ENCODE measurements around the gene DNM1.
"Not testable (repeated sequence)": the region's sequence is repeated elsewhere in the genome, so short reads cannot be mapped to it uniquely, and the experiment has no call there.

Gene DNM1

GRCh38 chr9:128253140-128253990 is 50.2 kb downstream of the DNM1 start:
- no peak for DNase-seq

- DNase-seq = no peak
These were observed 50.8 kb downstream of the DNM1 start for GRCh38 chr9:128253991-128254346.

DNA sequence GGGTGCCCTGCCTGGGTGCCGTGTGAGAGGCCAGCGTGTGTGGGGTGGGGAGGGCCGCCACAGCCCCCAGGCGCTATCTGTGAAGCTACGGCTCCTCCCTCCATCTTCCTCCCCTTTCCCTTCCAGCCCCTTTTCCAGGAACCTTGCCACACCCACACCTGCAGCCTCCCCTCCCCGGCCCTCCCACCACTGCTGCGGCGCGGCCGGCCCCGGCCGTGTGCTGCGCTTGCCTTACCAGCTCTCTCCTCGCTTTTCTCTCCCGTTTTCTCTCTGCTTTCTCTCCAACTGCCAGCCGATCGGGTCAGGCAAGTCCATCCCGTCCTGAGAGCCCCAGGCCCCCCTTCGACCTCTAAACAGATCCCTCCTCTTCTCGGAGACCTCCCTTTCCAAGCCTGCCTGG is 51.2 kb downstream of the DNM1 start:
- no peak for DNase-seq

DNA sequence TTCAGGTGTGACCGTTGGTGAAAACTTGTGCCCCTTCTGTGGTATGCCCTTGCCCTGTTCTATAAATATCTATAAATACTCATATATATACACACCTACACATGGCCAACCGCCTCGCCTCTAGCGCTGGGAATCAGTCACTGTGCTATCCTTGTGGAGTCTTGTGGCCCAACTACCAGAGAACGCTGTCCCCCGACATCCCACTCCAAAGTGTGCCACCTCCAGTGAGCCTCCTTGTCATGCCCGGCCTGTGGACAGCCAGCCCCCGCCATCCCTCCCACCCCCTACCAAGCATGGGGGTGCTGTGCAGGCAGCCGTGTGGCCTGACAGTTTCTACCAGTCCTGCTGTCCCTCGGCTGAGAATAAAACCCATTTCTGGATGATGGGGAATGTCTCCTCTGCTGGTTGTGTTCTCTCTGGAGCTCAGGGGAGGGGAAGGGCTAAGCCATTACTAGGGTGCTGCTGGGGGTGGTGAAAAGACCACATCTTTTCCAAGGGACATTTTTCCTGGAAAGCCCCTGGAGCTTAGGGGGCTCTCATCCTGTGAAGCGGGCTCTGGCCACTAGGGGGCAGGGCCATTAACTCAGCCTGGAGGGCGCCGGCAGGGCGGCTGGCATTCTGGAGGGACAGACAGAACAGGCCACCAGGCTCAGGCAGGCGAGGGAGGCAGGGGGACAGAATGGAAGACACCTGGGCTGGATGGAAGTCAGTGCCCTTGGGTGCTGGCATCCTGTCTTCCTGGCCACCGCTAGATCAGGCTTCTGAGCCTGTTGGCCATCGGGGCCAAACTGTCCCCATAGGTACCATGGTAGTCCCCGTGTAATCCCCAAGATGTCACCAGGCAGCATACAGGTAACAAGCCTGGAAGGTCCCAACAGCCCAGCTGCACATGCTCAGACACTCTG is 51.9 kb downstream of the DNM1 start:
- no peak for DNase-seq

GRCh38 chr9:128257086-128257825 is 54.1 kb downstream of the DNM1 start:
- no peak for DNase-seq

DNA sequence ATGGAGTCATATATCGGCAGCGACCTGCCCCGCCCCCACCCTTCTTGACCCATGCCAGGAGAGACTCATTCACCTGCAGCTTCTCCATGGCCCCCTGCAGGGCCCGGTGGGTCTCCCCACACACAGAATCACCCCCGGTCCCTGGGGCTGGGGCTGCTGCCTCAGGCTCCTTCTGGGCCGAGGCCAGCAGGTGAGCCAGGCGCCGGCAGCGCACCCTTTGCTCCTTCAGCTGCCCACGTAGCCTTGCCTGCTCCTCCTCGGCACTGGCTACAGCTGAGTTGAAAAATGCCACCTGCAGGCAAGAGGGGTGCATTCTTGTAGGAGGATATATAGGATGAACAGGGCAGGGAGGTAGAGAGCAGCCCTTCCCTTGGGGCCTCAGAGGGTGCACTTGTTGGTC is 54.7 kb downstream of the DNM1 start:
- no peak for DNase-seq

DNA sequence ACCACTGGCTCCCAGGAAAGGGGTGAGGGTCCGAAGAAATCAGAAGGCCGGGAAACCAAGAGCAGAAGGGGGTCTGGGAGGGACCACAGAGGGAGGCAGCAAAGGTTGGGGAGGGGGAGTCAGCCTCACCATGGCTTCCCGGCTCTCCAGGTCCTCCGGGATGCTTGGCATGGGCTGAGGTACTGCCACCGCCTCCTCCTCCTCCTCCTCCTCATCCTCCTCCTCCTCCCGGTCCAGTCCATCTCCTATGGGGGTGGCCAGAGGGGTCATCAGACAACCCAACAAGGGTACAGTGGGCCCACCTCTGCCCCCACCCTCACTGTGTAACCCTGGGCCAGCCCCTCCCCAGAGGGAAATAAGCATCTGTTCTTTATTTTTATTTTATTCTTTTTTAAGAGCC is 55.1 kb downstream of the DNM1 start:
- no peak for DNase-seq

DNA sequence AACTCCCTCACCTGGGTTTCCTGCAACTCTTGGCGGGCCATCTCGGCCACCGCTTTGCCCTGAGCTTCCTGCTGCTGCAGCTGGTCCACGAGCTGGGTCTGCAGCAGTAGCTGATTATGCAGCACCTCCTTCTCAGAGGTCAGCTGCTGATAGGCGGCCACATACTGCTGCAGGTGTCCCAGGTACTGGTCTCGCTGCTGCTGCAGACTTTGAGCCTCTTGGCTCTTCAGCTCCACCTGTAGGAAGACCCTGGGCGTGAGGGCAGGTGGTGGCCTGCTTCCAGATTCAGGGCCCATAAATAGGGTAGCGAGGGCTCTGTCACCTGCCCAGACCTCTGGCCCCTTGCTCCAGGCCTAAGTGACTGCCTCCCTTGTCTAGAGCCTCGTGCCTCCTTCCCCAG is 56.0 kb downstream of the DNM1 start:
- no peak for DNase-seq

DNA sequence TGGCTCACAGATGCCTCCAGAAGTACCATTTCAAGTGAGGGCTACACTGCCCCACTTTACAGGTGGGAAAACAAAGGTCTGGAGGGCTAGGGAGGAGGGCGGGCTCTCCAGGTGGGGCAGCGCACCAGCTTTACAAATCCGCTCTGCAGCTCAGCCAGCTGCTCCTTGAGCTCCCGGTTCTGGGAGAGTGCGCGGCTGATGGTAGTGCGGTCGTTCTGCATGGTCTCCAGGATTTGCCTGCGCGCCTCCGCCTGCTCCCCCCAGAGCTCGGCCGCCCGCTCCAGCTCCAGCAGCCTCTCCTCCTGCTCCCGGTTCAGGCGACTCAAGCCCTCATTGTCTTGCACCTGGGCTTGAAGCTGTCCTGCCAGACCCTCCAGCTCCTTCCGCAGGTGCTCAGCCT is 57.2 kb downstream of the DNM1 start:
- no peak for DNase-seq

DNA sequence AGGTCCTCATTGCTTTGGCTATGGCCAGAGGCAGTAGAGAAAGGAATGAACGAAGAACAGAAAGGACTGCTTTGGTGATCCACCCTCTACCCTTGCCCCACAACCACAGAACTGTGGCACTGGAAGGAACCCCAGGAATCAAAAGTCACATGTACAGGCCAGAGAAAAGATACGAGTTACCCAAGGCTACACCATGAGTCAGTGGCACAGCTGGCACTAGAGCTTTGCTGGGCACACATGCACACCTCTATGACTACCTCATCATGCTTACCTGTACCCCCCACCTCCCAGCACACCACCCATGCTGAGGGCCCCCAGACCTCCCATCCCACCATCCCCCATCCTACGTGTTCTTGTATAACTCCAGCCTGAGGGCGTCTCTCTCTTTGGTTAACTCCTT is 59.5 kb downstream of the DNM1 start:
- DNase-seq = no peak

- no peak for DNase-seq
These were observed 62.2 kb downstream of the DNM1 start for GRCh38 chr9:128265348-128265847.

GRCh38 chr9:128266868-128267590 is 63.9 kb downstream of the DNM1 start:
- no peak for DNase-seq

DNA sequence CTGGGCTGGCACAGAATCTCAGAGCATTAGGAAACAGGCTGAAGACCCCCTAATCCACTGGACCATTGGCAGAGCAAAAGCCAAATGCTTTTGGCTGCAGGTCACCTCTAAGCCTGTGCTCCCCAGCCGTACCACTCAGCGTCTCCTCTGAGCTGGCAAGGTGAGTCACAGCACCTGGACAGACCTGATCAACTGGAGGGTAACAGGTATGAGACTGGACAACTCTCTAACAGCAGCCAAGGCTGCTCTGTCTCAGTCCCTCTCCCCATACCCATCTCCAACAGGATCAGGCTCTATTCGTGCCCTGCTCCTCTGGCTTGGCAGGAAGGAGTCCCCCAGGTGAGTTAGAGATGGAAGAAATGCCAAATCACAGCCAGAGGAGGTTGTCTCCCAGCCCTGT is 67.9 kb downstream of the DNM1 start:
- DNase-seq = no peak

DNA sequence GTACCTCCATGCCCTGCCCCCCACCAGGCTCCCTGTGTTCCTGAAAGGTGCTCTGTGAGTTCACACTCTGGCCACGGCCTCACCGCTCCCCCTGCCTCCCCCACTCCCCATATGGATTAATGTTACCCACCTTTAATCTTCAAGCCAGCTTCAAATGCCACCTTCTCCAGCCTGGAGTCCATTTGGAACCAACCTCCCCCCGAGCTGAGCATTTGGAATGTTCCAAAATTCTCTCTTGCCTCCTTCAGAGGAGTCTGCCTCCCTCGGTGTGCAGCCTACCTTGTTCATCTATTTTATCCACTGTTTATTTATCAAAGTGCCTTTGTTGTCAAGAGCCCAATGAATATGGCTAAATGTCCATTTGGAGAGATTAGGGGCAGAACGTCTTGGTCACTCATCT is 68.3 kb downstream of the DNM1 start:
- DNase-seq = no peak

DNA sequence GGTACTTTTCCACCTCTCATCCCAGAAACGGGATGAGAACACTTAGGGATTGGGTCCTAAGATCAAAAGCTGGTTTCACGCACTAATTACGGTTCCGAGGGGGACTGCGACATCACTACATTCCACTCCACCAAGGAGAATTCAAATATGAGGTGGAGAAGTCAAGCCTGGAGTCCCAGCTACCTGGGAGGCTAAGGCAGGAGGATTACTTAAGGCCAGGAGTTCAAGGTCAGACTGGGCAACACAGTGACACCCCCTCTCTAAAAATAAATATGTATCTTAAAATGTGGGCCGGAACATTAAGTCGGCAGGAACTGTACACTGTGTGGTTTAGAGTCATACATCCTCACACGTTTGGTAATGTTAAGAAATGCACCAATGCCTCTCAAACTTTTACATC is 71.1 kb downstream of the DNM1 start:
- DNase-seq = no peak

DNA sequence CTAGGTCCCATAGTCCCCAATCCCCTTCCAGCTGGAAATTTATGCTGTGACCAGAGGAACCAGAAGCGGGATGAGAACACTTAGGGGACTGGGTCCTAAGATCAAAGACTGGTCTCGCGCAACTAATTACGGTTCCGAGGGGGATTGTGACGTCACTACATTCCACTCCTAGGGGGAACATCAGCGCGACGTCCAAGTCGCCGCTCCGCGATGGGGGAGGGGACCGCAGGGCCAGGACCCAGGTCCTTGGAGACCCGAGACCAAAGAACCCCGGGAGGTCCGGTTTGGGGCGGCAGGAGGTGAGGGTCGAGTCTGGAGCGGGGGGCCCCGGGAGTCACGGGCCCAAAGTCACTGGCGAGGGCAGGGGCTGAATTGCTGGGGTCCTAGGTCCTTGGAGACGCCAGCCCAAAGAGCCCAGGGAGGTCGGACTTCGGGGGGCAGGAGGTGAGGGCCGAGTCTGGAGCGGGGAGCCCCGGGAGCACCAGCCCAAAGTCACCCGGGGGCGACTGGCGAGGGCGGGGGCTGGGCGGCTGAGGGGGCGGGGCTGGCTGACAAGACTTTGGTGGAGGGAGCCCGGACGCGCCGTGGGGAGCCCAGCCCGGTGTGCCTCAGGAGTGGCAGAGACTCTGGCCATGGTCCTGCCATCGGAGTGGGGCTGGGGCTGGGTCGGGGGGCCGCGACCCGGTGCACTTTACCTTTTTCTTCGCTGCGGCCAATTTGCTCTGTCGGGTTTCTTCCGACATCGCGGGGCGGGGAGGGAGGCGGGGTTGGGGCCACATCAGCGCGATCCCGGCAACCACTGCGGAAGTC is 72.2 kb downstream of the DNM1 start, which contains the start of gene GOLGA2:
GOLGA2 (minus strand) TSS at position 810 of the 810 bp plus-strand sequence; CDS start at position 779, 31 bp downstream.
- no peak for DNase-seq

DNA sequence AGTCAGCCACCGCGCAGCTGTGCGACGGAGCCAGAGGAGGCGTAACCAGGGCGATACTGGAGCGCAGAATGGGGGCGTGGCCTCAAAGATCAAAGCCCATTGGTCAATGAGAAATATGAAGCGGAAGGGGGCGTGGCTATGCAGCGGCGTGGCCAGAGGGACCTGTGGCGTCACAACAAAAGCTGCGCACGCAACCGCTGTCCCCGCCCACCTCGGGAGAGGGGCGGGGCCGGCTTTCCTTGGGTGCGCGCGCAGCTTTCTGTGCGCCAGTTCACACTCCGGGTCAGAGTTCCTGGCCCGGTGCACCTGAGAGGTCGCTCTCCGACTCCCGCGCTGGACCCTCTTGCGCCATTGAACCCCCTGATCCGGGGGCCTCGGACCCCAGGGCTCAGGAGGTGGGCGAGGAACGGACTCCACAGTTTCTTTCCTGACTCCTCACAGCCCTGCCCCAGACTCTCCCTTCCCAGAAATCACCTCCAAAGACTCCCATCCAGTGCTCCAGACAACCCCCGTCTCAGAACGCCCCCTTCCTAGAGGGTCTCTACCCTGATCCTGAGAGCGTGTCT is 72.9 kb downstream of the DNM1 start, which contains the start of gene SWI5:
SWI5 (plus strand) TSS at position 269 of the 566 bp plus-strand sequence.
- peak; percentile 98 for DNase-seq

- no peak for DNase-seq
These were observed 73.5 kb downstream of the DNM1 start for GRCh38 chr9:128276574-128277270.

DNA sequence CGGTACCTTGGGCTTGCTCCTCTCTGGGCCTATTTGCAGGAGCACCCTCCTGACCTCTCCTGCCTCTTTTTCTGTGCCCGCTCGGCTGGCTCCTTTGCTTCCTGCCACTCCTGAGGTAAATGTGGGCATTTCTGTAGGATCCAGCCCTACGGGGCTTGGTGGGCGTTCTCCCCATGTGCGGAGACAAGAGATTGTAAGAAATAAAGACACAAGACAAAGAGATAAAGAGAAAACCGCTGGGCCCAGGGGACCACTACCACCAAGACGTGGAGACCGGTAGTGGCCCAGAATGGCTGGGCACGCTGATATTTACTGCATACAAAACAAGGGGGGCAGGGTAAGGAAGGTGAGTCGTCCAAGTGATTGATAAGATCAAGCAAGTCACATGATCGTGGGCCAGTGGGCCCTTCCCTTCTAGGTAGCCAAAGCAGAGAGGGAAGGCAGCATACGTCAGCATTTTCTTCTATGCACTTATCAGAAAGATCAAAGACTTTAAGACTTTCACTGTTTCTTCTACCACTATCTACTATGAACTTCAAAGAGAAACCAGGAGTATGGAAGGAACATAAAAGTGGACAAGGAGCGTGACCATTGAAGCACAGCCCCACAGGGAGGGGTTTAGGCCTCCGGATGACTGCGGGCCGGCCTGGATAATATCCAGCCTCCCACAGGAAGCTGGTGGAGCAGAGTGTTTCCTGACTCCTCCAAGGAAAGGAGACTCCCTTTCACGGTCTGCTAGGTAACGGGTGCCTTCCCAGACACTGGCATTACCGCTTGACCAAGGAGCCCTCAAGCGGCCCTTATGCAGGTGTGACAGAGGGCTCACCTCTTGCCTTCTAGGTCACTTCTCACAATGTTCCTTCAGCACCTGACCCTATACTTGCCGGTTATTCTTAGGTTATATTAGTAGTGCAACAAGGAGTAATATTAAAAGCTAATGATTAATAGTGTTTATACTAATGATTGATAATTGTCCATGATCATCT is 76.2 kb downstream of the DNM1 start:
- not testable (repeated sequence) for DNase-seq

Measured in NCI-H1436 treated with DMSO at 0.1 percent for 48 hours (cell line).